Prostate gland (tissue), 2 donors: Measurements from ENCODE around the gene TMEM82.

Source experiments
- CTCF ChIP-seq, 4 experiments: fragments of 200-600 bp in 2 of 4; fragments of 450-650 bp in 2 of 4; sonication (generic) in 2 of 4; IDR thresholded peaks; 1 replicate in 3 of 4; 2 replicates in 1 of 4; pipeline ENCODE4 v1.5.1; 2016 to 2019; ENCODE audit warnings: antibody characterized with exemption in 4 of 4, mild to moderate bottlenecking in 2 of 4, moderate library complexity in 2 of 4
- POLR2AphosphoS5 ChIP-seq: sonication (generic); formaldehyde crosslinking; IDR thresholded peaks from one replicate; pipeline ENCODE4 v1.6.1; 2017; ENCODE audit warnings: antibody characterized with exemption

GRCh38 chr1:15718199-15718601, 24.1 kb upstream of the TMEM82 start:
- no peak for TF ChIP-seq CTCF (IDR thresholded peaks at IDR 0.05)
- TF ChIP-seq POLR2AphosphoS5, result no peak
